IMR-90 (cell line): ENCODE measurements around the gene CFH.

Experiments
- BHLHE40 ChIP-seq: fragments of 150-350 bp; IDR thresholded peaks from 2 replicates; pipeline ENCODE4 v1.6.1; 2016; ENCODE audit warnings: mild to moderate bottlenecking, low read depth, low read length
- CEBPB ChIP-seq: IDR thresholded peaks from 2 replicates; pipeline ENCODE4 v1.6.1; 2012; ENCODE audit warnings: low read depth, low read length, improper control_type of control experiment
- CHD1 ChIP-seq: IDR thresholded peaks from 2 replicates; pipeline ENCODE4 v1.6.1; 2012; ENCODE audit warnings: low read depth, low read length, improper control_type of control experiment
- FOS ChIP-seq: fragments of 150-350 bp; IDR thresholded peaks from 2 replicates; pipeline ENCODE4 v1.6.1; 2016; ENCODE audit warnings: low read depth, low read length
- MAFK ChIP-seq: IDR thresholded peaks from 2 replicates; pipeline ENCODE4 v1.6.1; 2012; ENCODE audit warnings: low read depth, low read length, improper control_type of control experiment
- NFE2L2 ChIP-seq: fragments of 150-350 bp; IDR thresholded peaks from 2 replicates; pipeline ENCODE4 v1.6.1; 2016; ENCODE audit warnings: low read depth, mild to moderate bottlenecking, low read length
- POLR2A ChIP-seq: IDR thresholded peaks from 2 replicates; pipeline ENCODE4 v1.6.1; 2012; ENCODE audit warnings: mild to moderate bottlenecking, low read depth, low read length
- RAD21 ChIP-seq: IDR thresholded peaks from 2 replicates; pipeline ENCODE4 v1.6.1; 2012; ENCODE audit warnings: low read length, improper control_type of control experiment
- RCOR1 ChIP-seq: IDR thresholded peaks from 2 replicates; pipeline ENCODE4 v1.6.1; 2012; ENCODE audit warnings: mild to moderate bottlenecking, low read length, improper control_type of control experiment; ENCODE audit not compliant: insufficient replicate concordance
- RFX5 ChIP-seq: IDR thresholded peaks from 2 replicates; pipeline ENCODE4 v1.8.0; 2012; ENCODE audit warnings: low read depth, mild to moderate bottlenecking, low read length, moderate library complexity
- SMC3 ChIP-seq: fragments of 150-350 bp; IDR thresholded peaks from 2 replicates; pipeline ENCODE4 v1.6.1; 2016; ENCODE audit warnings: low read depth, mild to moderate bottlenecking, antibody characterized with exemption, low read length, moderate library complexity
- USF2 ChIP-seq: fragments of 150-350 bp; IDR thresholded peaks from 2 replicates; pipeline ENCODE4 v1.6.1; 2017; ENCODE audit warnings: mild to moderate bottlenecking, antibody characterized with exemption, low read length, low read depth
- TF ChIP-seq, protein P1 (sequence below): conservative IDR thresholded peaks from 2 replicates; pipeline ENCODE4 v1.5.1; 2012; ENCODE audit warnings: mild to moderate bottlenecking, low read depth, low read length, improper control_type of control experiment

- no peak for TF ChIP-seq RCOR1
- TF ChIP-seq, protein P1, sequence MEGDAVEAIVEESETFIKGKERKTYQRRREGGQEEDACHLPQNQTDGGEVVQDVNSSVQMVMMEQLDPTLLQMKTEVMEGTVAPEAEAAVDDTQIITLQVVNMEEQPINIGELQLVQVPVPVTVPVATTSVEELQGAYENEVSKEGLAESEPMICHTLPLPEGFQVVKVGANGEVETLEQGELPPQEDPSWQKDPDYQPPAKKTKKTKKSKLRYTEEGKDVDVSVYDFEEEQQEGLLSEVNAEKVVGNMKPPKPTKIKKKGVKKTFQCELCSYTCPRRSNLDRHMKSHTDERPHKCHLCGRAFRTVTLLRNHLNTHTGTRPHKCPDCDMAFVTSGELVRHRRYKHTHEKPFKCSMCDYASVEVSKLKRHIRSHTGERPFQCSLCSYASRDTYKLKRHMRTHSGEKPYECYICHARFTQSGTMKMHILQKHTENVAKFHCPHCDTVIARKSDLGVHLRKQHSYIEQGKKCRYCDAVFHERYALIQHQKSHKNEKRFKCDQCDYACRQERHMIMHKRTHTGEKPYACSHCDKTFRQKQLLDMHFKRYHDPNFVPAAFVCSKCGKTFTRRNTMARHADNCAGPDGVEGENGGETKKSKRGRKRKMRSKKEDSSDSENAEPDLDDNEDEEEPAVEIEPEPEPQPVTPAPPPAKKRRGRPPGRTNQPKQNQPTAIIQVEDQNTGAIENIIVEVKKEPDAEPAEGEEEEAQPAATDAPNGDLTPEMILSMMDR, result no peak
- no peak for TF ChIP-seq CEBPB
- no peak for TF ChIP-seq NFE2L2
- no peak for TF ChIP-seq POLR2A
- TF ChIP-seq RFX5, result no peak
- no peak for TF ChIP-seq RAD21
- no peak for TF ChIP-seq MAFK
- TF ChIP-seq SMC3, result no peak
- TF ChIP-seq FOS, result no peak
- TF ChIP-seq BHLHE40, result no peak
- no peak for TF ChIP-seq CHD1
- no peak for TF ChIP-seq USF2
These were observed 38.7 kb downstream of the CFH start for GRCh38 chr1:196690582-196690981.
